OCI-LY3 (cell line): ENCODE results near the gene TMEM178B.

Experiments
- EZH2phosphoT487 ChIP-seq: fragments of 200-600 bp; shearing (Covaris generic); IDR thresholded peaks from 2 replicates; pipeline ENCODE4 v1.6.1; 2018; ENCODE audit warnings: antibody characterized with exemption, mixed run types, low read depth
- TF ChIP-seq, protein P1 (sequence below): fragments of 200-600, 300-600 bp; sonication (generic); IDR thresholded peaks from 2 replicates; pipeline ENCODE4 v1.5.1; 2014; ENCODE audit warnings: antibody characterized with exemption, low read length, low read depth

DNA sequence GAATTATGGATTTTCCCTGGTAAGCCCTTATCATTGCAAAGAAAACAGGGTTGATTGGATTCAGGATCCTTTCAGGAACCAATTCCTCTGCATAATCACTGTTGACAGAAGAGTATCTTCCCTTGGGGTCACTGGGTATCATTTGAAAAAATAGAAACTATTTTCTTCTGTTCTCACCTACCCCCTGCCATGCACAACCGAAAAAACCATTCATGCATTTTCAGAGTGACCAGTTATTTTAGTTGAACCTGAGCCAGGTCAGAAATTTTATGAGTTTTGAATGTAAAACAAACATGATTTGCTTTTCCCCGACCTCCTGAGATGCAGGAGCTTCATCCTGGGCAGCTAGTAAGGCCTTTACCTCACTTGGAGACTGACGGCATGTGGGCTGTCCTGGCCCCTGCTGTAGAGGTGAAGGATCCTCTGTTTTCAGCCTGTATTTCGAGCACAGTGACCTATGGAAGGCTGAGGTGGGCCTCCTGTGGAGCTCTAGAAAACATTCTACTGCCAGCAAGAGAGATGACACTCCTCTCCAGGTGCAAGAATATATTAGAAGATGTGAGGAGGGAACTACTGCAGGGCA lies 30.1 kb downstream of the TMEM178B start:
- TF ChIP-seq, protein P1, sequence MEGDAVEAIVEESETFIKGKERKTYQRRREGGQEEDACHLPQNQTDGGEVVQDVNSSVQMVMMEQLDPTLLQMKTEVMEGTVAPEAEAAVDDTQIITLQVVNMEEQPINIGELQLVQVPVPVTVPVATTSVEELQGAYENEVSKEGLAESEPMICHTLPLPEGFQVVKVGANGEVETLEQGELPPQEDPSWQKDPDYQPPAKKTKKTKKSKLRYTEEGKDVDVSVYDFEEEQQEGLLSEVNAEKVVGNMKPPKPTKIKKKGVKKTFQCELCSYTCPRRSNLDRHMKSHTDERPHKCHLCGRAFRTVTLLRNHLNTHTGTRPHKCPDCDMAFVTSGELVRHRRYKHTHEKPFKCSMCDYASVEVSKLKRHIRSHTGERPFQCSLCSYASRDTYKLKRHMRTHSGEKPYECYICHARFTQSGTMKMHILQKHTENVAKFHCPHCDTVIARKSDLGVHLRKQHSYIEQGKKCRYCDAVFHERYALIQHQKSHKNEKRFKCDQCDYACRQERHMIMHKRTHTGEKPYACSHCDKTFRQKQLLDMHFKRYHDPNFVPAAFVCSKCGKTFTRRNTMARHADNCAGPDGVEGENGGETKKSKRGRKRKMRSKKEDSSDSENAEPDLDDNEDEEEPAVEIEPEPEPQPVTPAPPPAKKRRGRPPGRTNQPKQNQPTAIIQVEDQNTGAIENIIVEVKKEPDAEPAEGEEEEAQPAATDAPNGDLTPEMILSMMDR, result no peak
- no peak for TF ChIP-seq EZH2phosphoT487
